GM21423 (cell line): ENCODE results near the gene SP1.
A peak's percentile ranks its signal among the peaks of the same experiment; 100 is the strongest.
"Not testable (repeated sequence)": the region's sequence is repeated elsewhere in the genome, so short reads cannot be mapped to it uniquely, and the experiment has no call there.

ENCODE experiments used
- ATAC-seq: cut with Tn5 transposase; IDR thresholded peaks from one replicate; pipeline ENCODE4 v1.9.1; 2021; ENCODE audit warnings: mild to moderate bottlenecking, moderate library complexity; ENCODE audit not compliant: unreplicated experiment

SP1 gene

GRCh38 chr12:53380104-53380793 is at the start of gene SP1:
SP1 (plus strand) TSS chr12:53380176; CDS start chr12:53380292, 116 bp downstream.
- ATAC-seq: peak; percentile 44

- ATAC-seq: no peak
Measured at GRCh38 chr12:53330671-53331070, 49.3 kb upstream of the SP1 start.

DNA sequence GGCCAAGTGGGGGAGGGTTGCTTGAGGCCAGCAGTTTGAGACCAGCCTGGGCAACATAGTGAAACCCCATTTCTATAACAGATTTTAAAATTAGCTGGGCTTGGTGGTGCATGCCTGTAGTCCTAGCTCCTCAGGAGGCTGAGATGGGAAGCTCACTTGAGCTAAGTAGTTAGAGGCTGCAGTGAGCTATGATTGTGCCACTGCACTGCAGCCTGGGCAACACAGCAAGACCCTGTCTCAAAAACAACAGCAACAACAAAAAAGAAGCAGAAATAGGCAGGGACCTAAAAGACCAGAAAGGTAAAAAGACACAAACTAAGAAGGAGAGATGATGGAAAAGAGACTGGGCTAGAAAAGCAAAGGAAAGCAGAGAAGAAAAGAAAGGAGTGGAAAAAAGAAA is 47.6 kb upstream of the SP1 start:
- not testable (repeated sequence) for ATAC-seq

DNA sequence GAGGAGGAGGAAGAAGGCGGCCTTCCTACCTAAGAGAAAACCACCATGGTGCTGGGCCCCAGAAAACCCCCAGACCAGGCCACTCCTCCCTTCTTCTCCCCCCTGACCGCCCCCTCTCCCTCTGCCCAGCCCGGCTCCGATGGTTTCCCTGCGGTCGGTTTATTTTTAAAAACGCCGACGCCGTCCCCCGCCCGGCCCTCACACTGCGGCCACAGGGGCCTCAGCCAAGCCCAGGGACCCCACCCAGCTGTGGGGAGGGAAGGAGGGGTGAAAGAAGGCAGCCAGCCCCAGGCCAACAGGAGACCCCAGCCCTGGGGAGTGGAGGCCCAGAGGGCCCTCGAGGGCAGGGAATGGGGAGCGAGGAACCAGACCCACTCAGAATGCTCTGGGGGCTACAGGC is 47.2 kb upstream of the SP1 start:
- ATAC-seq: no peak

GRCh38 chr12:53333289-53333688 is 46.7 kb upstream of the SP1 start:
- no peak for ATAC-seq

GRCh38 chr12:53333845-53334244 is 46.1 kb upstream of the SP1 start:
- ATAC-seq: no peak

- no peak for ATAC-seq
Measured at GRCh38 chr12:53334822-53335221, 45.2 kb upstream of the SP1 start.

GRCh38 chr12:53336181-53336681 is 43.7 kb upstream of the SP1 start, which contains the start of gene SP7:
SP7 (minus strand) TSS chr12:53336354; CDS start chr12:53335646, 708 bp downstream.
- no peak for ATAC-seq

DNA sequence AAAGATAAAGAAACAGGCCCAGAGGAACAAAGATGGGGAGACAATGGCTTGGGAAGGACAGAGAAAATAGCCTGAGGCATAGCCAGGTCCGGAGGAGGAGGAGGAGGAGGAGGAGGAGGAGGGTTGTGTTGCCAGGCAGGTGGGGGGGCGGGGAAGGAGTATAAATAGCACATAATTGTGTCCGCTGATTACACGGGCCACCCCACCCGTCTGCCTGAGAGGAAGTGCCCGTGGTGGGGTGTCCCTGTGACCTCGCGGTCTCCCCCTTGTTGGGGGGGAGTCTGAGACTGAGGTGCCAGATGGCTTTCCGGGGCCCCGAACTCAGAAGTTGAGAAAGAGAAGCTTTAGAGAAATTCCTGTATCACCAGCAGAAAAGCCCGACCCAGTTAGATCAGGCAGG is 42.0 kb upstream of the SP1 start:
- ATAC-seq: no peak

- no peak for ATAC-seq
Measured at GRCh38 chr12:53338916-53339315, 41.1 kb upstream of the SP1 start.

GRCh38 chr12:53340398-53340797 is 39.6 kb upstream of the SP1 start:
- no peak for ATAC-seq

GRCh38 chr12:53343449-53343848 is 36.5 kb upstream of the SP1 start:
- no peak for ATAC-seq

DNA sequence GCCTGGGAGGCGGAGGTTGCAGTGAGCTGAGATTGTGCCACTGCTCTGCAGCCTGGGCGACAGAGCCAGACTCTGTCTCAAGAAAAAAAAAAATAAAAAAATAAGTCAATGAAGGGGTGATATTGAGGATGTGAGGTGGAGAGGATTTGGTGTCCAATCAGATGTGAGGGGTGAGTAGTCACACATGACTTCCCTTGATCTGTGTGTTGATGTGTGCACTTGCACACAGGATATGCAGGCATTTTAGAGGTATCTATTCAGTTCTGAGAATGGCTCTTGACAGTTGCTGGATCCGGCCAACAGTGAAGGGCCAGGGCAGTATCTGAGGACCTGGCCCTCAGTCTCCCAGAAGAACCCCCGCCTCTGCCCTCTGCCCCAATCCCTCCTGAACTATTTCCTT is 36.0 kb upstream of the SP1 start:
- no peak for ATAC-seq

GRCh38 chr12:53344487-53344823 is 35.5 kb upstream of the SP1 start:
- ATAC-seq: no peak

- no peak for ATAC-seq
Measured at GRCh38 chr12:53344824-53345485, 35.0 kb upstream of the SP1 start.

GRCh38 chr12:53345486-53346188 is 34.3 kb upstream of the SP1 start:
- ATAC-seq: no peak

GRCh38 chr12:53346491-53346890 is 33.5 kb upstream of the SP1 start:
- no peak for ATAC-seq

GRCh38 chr12:53347905-53348304 is 32.1 kb upstream of the SP1 start:
- ATAC-seq: no peak

GRCh38 chr12:53352331-53353256 is 27.4 kb upstream of the SP1 start:
- ATAC-seq: peak; percentile 79

DNA sequence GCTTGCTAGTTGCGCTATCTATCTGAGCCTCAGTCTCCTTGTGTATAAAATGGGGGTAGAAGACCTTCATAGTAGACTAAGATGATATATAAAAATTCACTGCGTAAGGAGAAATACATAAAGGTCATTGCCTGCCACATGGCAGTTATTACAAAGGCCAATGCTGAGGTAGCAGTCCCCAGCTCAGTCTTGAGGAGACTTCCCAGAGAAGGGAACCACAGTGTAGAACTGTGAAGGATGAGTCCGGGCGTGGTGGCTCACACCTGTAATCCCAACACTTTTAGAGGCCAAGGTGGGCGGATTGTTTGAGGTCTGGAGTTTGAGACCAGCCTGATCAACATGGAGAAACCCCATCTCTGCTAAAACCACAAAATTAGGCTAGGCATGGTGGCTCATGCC is 26.7 kb upstream of the SP1 start:
- no peak for ATAC-seq

- no peak for ATAC-seq
Measured at GRCh38 chr12:53355121-53355520, 24.9 kb upstream of the SP1 start.
